Liver (tissue), 9 donors: ENCODE results near the gene MIPEP. TPM values are rescaled to one million over a fixed set of nuclear protein-coding genes. Genes with fewer than 3 reads are reported as not detected.

Experiments
- DNase-seq: peaks from one replicate; pipeline ENCODE4 v3.0.0-alpha.2; 2017; ENCODE audit warnings: low spot score
- H3K27ac ChIP-seq, 2 donors: one replicate each; pipeline ENCODE4 v1.7.0; 2013; ENCODE audit warnings: inconsistent platforms in 2 of 2, low read length in 2 of 2, control low read depth in 1 of 2, low read depth in 1 of 2, mild to moderate bottlenecking in 1 of 2
- H3K27me3 ChIP-seq, 4 donors: one replicate each; pipeline versions ENCODE4 v1.6.1 to v1.7.0; 2013; ENCODE audit warnings: low read length in 3 of 4, inconsistent platforms in 1 of 4, mild to moderate bottlenecking in 1 of 4, moderate library complexity in 1 of 4; ENCODE audit not compliant: control insufficient read depth in 4 of 4, insufficient read depth in 4 of 4
- H3K36me3 ChIP-seq, 4 donors: one replicate each; pipeline versions ENCODE4 v1.6.1 to v1.7.0; 2013; ENCODE audit warnings: low read length in 3 of 4, mild to moderate bottlenecking in 3 of 4, low read depth in 1 of 4, moderate library complexity in 1 of 4; ENCODE audit not compliant: control insufficient read depth in 4 of 4, insufficient read depth in 3 of 4
- H3K4me1 ChIP-seq, 4 donors: one replicate each; pipeline versions ENCODE4 v1.6.1 to v1.7.0; 2013; ENCODE audit warnings: low read length in 3 of 4, mild to moderate bottlenecking in 3 of 4, moderate library complexity in 1 of 4; ENCODE audit not compliant: control insufficient read depth in 4 of 4, insufficient read depth in 4 of 4
- H3K4me3 ChIP-seq, 3 donors: one replicate each; pipeline versions ENCODE4 v1.6.1 to v1.7.0; 2013; ENCODE audit warnings: low read length in 3 of 3, control low read depth in 1 of 3, low read depth in 1 of 3, mild to moderate bottlenecking in 1 of 3
- H3K9ac ChIP-seq, 2 donors: one replicate each; pipeline ENCODE4 v1.7.0; 2013; ENCODE audit warnings: low read length in 2 of 2, mild to moderate bottlenecking in 2 of 2, moderate library complexity in 2 of 2, control low read depth in 1 of 2, low read depth in 1 of 2
- H3K9me3 ChIP-seq, 4 donors: one replicate each; pipeline versions ENCODE4 v1.6.1 to v1.7.0; 2013; ENCODE audit warnings: low read length in 3 of 4; ENCODE audit not compliant: control insufficient read depth in 4 of 4
- EGR1 ChIP-seq, 2 donors: IDR thresholded peaks; 2 replicates each; pipeline ENCODE4 v1.6.1; 2016 to 2018; ENCODE audit warnings: antibody characterized with exemption in 2 of 2, low read depth in 2 of 2
- FOXA1 ChIP-seq: IDR thresholded peaks from 2 replicates; pipeline ENCODE4 v1.6.1; 2016; ENCODE audit warnings: antibody characterized with exemption
- FOXA2 ChIP-seq: IDR thresholded peaks from 2 replicates; pipeline ENCODE4 v1.6.1; 2016; ENCODE audit warnings: antibody characterized with exemption
- GABPA ChIP-seq, 2 donors: IDR thresholded peaks in 1 of 2; conservative IDR thresholded peaks in 1 of 2; 2 replicates each; pipeline ENCODE4 v1.6.1; 2016; ENCODE audit warnings: antibody characterized with exemption in 2 of 2, mild to moderate bottlenecking in 1 of 2, moderate library complexity in 1 of 2
- HNF4G ChIP-seq: IDR thresholded peaks from 2 replicates; pipeline ENCODE4 v1.6.1; 2016; ENCODE audit warnings: antibody characterized with exemption
- JUND ChIP-seq, 2 donors: IDR thresholded peaks; 2 replicates each; pipeline ENCODE4 v1.6.1; 2016; ENCODE audit warnings: antibody characterized with exemption in 2 of 2
- NR2F2 ChIP-seq: IDR thresholded peaks from 2 replicates; pipeline ENCODE4 v1.6.1; 2016; ENCODE audit warnings: antibody characterized with exemption
- RXRA ChIP-seq, 2 donors: IDR thresholded peaks; 2 replicates each; pipeline ENCODE4 v1.6.1; 2017 to 2018; ENCODE audit warnings: antibody characterized with exemption in 2 of 2, mild to moderate bottlenecking in 1 of 2
- SP1 ChIP-seq: IDR thresholded peaks from 2 replicates; pipeline ENCODE4 v1.6.1; 2018; ENCODE audit warnings: antibody characterized with exemption, mild to moderate bottlenecking
- TAF1 ChIP-seq: conservative IDR thresholded peaks from 2 replicates; pipeline ENCODE4 v1.6.1; 2016; ENCODE audit warnings: antibody characterized with exemption, mild to moderate bottlenecking
- WGBS: extraction: QIAGEN DNeasy Blood & Tissue Kit; methylation state at CpG from one replicate; pipeline ENCODE4 v1.1.7; 2013; 5-methylcytosine and 5-hydroxymethylcytosine counted together
- polyA plus RNA-seq, 2 donors: library from polyadenylated mRNA; stranded (reverse) in 1 of 2; unstranded in 1 of 2; fragments of 200-250 nt in 1 of 2; fragments of >200 nt in 1 of 2; fragmentation: Nextera tagmentation in 1 of 2; extraction: Ambion mirVana in 1 of 2; gene quantifications; one replicate each; pipeline versions ENCODE4 v1.2.1 to v1.2.3, GENCODE V29; 2013 to 2015
- total RNA-seq, 2 donors: library from RNA; depleted of rRNA; stranded (reverse); fragments of >200 nt; gene quantifications; one replicate each; pipeline ENCODE4 v1.2.3, GENCODE V29; 2014
- TF ChIP-seq, protein P1 (sequence below): IDR thresholded peaks from 2 replicates; pipeline ENCODE4 v1.6.1; 2016; ENCODE audit warnings: antibody characterized with exemption
- TF ChIP-seq, protein P2 (sequence below): fragments of 150-350 bp; IDR thresholded peaks from 2 replicates; pipeline ENCODE4 v1.5.1; 2017; ENCODE audit warnings: improper control_type of control experiment, low read depth, low read length; ENCODE audit not compliant: missing input control
- TF ChIP-seq, protein P3 (sequence below): IDR thresholded peaks from 2 replicates; pipeline ENCODE4 v1.6.1; 2016; ENCODE audit warnings: antibody characterized with exemption
- TF ChIP-seq, protein P4 (sequence below): IDR thresholded peaks from 2 replicates; pipeline ENCODE4 v1.6.1; 2016; ENCODE audit warnings: antibody characterized with exemption
- donor health status: healthy.
- donor health status: healthy.
- donor health status: healthy.
- donor health status: healthy.
- donor health status: healthy.

Gene MIPEP
- total and polyA plus RNA-seq, 4 donors, result 7.4 to 11.7 (median 10.2) TPM

DNA sequence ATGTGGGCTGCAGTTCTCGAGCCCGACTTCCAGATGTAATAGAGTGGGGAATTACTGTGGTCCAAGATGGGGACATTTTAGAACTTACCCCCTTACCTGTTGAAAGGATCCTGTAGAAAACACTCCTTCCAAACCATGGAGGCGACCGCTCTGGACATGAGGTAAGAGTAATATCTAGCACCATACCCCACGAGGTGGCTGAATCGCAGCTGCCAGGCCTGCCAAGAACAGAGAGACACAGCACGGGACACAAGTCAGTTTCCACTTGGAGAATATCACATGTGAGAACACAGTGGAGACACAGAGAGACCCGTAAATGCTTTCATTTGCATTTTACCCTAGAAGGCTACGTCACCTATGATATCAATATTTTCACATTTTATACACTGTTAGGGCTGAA, 129.2 kb downstream of the MIPEP start:
- WGBS, result 96% methylated on average over 9 of the region's 9 CpGs
- Histone ChIP-seq H3K4me3 (no peak overlapping the region), H3K27ac (no peak overlapping the region), H3K9ac (no peak overlapping the region), H3K4me1 (no peaks in the 10 kb centered on the region), H3K27me3 (no peaks in the 10 kb centered on the region), H3K9me3 (no peaks in the 10 kb centered on the region), H3K36me3 (peaks cover 0 to 2% (median 0%) of the 10 kb centered on the region in 4 donors)
- TF ChIP-seq, protein P1, sequence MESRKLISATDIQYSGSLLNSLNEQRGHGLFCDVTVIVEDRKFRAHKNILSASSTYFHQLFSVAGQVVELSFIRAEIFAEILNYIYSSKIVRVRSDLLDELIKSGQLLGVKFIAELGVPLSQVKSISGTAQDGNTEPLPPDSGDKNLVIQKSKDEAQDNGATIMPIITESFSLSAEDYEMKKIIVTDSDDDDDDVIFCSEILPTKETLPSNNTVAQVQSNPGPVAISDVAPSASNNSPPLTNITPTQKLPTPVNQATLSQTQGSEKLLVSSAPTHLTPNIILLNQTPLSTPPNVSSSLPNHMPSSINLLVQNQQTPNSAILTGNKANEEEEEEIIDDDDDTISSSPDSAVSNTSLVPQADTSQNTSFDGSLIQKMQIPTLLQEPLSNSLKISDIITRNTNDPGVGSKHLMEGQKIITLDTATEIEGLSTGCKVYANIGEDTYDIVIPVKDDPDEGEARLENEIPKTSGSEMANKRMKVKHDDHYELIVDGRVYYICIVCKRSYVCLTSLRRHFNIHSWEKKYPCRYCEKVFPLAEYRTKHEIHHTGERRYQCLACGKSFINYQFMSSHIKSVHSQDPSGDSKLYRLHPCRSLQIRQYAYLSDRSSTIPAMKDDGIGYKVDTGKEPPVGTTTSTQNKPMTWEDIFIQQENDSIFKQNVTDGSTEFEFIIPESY, result no peak
- TF ChIP-seq, protein P2, sequence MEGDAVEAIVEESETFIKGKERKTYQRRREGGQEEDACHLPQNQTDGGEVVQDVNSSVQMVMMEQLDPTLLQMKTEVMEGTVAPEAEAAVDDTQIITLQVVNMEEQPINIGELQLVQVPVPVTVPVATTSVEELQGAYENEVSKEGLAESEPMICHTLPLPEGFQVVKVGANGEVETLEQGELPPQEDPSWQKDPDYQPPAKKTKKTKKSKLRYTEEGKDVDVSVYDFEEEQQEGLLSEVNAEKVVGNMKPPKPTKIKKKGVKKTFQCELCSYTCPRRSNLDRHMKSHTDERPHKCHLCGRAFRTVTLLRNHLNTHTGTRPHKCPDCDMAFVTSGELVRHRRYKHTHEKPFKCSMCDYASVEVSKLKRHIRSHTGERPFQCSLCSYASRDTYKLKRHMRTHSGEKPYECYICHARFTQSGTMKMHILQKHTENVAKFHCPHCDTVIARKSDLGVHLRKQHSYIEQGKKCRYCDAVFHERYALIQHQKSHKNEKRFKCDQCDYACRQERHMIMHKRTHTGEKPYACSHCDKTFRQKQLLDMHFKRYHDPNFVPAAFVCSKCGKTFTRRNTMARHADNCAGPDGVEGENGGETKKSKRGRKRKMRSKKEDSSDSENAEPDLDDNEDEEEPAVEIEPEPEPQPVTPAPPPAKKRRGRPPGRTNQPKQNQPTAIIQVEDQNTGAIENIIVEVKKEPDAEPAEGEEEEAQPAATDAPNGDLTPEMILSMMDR, result no peak
- TF ChIP-seq FOXA2, result no peak
- TF ChIP-seq GABPA (IDR thresholded peaks at IDR 0.05 in 1 of 2, conservative IDR thresholded peaks at IDR 0.05 in 1 of 2), result no peak
- TF ChIP-seq, protein P3, sequence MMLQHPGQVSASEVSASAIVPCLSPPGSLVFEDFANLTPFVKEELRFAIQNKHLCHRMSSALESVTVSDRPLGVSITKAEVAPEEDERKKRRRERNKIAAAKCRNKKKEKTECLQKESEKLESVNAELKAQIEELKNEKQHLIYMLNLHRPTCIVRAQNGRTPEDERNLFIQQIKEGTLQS, result no peak
- TF ChIP-seq TAF1, result no peak
- TF ChIP-seq HNF4G, result no peak
- TF ChIP-seq, protein P4, sequence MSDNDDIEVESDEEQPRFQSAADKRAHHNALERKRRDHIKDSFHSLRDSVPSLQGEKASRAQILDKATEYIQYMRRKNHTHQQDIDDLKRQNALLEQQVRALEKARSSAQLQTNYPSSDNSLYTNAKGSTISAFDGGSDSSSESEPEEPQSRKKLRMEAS, result no peak
- no peak for TF ChIP-seq RXRA (IDR thresholded peaks at IDR 0.05)
- TF ChIP-seq EGR1 (IDR thresholded peaks at IDR 0.05; ENCODE audit: low read depth in 2 of 2), result no peak
- DNase-seq, result no peak

DNA sequence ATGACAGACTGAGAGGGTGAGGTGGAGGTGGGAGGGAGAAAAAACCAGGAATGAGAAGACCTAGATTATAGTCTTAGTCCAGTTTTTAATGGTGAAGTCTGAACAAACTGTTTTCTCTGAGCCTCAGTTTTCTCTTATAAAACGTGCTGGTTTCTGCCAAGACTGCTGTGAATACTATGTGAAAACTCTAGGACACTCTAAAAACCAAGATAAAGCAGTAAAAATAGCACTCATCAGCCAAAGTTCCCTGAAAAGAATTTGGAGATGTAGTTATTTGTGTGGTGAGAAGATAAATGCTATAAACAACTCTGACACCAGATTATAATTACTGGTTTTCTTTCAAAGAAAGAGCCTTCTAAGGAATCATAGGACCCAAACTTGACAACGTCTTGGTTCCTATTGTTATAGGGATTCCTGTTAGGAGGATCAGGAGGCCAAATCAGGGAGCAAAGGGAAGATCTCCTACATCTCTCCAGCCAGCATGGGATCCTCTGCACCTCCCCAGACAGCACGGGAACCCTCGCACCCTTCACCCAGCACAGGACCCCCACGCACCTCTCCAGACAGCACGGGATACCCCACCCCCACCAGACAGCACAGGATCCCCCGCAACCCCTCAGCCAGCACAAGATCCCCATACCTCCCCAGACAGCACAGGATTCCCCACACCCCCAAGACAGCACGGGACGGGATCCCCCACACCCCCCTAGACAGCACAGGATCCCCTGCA, 130.2 kb downstream of the MIPEP start:
- Histone ChIP-seq H3K4me1 (no peaks in the 10 kb centered on the region), H3K9me3 (no peaks in the 10 kb centered on the region), H3K27ac (no peak overlapping the region), H3K27me3 (no peaks in the 10 kb centered on the region), H3K4me3 (no peak overlapping the region), H3K36me3 (peaks cover 0 to 2% (median 0%) of the 10 kb centered on the region in 4 donors), H3K9ac (no peak overlapping the region)
- DNase-seq, result no peak
- WGBS, result 85% methylated on average over 9 of the region's 9 CpGs
- TF ChIP-seq HNF4G (no peak), NR2F2 (peak; percentile 51), SP1 (peak; percentile 8), FOXA1 (no peak), GABPA (IDR thresholded peaks at IDR 0.05 in 1 of 2, conservative IDR thresholded peaks at IDR 0.05 in 1 of 2) (no peak), JUND (IDR thresholded peaks at IDR 0.05) (no peak), TAF1 (no peak)
- TF ChIP-seq, protein P4, result peak; percentile 12
